Measurements from ENCODE around the gene FCMR.
"Not testable (repeated sequence)": the region's sequence is repeated elsewhere in the genome, so short reads cannot be mapped to it uniquely, and the experiment has no call there.

The FCMR gene

GRCh38 chr1:206949208-206949607, 27.5 kb upstream of the FCMR start:
- DNase-seq, result no peak

DNA sequence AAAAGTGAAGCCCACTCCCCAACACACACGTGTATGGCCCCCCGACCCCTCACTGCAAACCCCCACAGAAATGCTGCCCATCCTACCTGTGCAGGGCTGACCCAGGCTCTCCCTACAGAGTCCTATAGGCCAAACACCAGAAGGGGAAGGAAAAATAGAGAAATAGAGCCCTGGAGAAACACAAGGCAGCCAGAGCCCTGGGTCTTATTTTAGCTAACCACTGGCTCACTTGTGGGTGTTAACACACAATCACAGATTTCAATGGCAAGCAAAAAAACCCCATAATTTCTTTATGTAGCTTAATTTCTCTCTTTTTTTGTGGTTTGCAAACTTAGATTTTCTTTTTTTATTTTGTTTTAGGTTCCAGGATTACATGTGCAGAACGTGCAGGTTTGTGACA, 25.5 kb upstream of the FCMR start:
- no peak for DNase-seq

DNA sequence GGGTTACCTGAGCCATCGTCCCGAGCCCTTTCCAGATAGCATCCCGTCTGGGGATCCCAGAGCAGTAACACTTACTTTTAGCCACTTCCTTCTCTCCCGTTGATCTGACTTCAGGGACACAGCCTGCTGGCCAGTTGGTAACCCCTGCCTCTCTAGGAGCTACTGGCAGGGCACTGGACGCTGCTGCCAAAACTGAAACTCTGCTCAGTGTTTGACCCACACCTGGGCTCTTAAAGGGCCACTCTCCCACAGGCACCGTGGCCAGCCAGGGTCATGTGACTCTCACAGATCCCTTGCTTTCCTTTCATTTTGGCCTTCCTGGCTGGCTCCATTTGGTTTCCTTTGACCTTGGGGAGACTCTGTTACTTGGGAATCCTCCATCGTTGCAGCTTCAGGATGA, 24.5 kb upstream of the FCMR start, which contains the start of gene PIGR:
PIGR (minus strand) TSS at position 206 of the 400 bp plus-strand sequence. CDS start 5,935 bp downstream, outside the sequence.
- no peak for DNase-seq

DNA sequence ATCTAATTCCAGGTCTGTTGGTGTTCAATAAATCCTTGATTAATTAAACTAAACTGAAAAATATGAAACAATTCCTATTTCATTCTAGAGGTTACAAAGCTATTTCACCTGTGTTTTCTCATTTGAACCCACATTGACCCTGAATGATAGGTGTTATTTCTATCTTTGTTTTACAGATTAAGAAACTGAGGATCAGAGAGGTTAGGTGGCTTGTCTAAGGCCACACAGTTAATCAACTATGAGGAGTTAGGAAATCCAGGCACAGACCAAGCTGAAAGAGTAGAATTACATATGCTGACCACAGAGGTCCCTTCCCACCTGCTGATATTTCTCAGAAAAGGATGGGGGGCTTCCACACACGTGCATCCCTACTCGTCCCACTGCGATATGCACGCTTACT, 24.0 kb upstream of the FCMR start:
- no peak for DNase-seq

DNA sequence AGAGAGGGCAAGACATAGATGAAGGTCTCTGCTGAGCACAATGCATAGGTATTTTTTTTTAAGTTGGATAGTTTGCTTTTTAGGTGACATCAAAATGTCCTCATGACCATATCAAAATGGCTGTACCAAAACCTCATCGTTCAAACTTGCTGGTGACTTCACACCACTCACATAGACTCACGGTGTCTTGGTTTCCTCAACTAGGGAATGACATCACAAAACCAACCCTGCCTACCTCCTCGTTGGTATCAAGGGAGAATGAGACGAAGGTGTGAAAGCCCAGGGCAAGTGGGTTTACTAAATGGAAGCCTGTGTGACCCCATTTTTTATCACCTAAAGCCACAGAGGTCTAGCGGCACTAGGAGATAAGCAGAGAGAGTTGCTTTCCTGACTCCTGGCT, 23.0 kb upstream of the FCMR start:
- DNase-seq, result no peak

- DNase-seq, result no peak
These were observed 20.2 kb upstream of the FCMR start for GRCh38 chr1:206941766-206942418.

DNA sequence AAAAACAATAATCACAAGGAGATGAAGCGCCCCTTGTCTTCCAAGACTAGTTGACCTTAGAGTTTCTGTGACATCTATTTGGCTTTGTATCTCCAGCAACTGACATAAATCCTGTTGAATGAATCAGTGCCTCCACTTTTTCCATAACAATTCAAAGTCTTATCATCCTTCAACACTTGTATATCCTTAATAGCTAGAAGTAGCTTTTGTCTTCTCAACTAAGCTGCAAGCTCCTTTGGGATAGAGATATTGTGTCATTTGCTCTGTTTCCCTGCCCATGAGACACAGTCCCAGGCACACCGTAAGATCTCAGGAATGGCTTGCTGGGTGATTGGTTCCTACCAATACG, 18.8 kb upstream of the FCMR start:
- DNase-seq, result no peak

DNA sequence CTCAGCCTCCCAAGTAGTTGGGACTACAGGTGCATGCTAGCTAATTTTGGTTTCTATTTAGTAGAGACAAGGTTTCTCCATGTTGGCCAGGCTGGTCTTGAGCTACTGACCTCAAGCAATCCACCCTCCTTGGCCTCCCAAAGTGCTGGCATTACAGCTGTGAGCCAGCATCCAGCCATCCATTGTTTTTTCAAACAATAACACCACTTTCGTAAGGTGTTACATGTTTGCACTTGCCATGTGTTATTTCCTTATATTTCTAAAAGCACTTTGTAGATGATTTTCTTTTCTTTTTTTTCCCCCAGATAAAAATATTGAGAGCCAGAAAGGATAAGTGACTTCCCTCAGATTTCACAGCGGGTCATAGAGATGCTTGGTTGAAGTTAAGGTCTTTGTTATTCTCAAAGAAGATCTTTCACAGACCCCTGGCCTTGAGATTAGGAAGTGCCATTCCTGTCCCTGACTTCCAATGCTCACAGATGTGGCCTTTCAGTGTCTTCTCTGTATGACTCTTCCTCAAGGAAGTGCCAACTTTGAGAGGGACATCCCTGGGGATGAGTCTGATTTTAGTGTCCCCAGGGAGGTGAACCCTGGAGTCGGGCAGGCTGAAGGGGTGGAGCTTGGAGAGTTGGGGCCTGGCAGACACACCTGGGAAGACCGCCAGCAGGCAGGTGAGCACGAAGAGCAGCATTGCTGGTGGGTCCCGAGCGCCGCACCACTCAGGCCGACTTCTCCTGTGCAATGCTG, 18.3 kb upstream of the FCMR start:
- no peak for DNase-seq

GRCh38 chr1:206939131-206939530, 17.4 kb upstream of the FCMR start:
- no peak for DNase-seq

GRCh38 chr1:206937425-206937824, 15.7 kb upstream of the FCMR start:
- no peak for DNase-seq

DNA sequence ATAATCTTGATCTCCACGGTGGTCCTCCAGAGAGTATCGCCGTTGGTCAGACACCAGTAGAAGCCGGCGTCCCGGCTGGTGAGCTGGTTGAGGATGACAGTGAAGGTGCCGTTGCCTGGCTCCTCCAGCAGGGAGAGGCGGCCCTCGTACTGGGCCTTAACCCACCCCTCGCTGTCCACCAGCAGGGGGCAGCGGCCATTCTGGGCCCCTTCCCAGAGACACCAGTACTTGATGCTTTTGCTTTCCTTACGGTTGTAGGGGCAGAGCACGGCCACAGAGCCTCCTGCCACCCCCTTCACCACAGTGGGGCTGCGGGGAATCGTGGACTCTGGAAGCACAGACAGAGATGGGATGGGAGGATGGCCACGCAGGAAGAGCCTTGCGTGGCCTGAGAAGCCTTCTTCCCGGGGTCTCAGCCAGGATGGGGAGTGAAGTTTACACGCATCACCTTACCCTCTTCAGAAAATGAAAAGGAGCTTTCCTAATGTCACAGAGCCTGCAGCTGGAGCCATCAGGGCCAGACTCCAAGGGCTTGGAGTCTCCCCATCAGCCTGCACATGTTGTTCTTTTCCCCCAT, 13.8 kb upstream of the FCMR start:
- DNase-seq, result no peak

DNA sequence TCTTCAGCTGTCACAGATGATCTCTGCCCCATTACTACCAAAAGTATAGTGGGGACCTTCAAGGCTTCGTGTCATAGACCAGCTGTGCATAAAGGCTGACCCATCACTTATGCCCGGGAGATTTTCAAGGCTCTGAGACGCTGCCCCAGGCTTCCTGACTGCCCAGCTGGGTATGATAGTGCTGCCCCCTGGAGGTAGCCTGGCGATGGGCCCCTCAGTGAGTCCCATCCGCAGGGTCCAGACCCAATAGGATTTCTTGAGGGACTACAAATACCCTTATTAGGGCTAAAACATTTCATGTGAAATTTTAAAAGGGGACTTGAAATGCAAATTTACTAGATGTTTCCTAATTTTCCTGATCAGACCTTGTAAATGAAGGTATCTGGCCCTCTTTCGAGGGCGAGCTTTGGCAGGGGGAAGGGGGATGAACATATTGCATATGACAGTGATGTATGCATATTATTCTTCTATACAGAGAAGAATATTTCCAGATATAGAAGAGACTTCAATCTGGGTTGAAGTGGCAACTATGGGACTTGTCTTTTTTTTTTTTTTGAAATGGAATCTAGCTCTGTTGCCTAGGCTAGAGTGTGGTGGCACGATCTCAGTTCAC, 11.7 kb upstream of the FCMR start:
- DNase-seq, result no peak

DNA sequence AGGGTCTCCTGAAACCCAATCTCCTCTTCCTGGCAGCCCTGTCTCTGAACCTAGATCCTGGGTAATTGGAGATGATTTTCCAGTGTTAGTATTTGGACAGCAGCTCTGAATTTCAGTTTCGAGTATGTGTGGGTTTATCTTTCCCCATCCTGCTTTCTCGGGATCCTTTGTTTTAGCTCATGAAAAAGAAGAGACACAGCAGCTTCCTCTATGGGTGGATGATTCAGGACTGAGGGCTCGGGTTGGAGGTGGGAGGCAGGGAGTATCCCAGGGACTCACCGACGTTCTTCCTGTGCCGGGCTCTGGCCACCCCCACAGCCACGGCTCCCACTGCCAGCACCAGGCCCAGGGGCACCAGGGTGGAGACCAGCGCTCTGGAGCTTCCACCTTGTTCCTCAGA, 10.4 kb upstream of the FCMR start:
- DNase-seq, result no peak

GRCh38 chr1:206931709-206932108, 10.0 kb upstream of the FCMR start:
- no peak for DNase-seq

DNA sequence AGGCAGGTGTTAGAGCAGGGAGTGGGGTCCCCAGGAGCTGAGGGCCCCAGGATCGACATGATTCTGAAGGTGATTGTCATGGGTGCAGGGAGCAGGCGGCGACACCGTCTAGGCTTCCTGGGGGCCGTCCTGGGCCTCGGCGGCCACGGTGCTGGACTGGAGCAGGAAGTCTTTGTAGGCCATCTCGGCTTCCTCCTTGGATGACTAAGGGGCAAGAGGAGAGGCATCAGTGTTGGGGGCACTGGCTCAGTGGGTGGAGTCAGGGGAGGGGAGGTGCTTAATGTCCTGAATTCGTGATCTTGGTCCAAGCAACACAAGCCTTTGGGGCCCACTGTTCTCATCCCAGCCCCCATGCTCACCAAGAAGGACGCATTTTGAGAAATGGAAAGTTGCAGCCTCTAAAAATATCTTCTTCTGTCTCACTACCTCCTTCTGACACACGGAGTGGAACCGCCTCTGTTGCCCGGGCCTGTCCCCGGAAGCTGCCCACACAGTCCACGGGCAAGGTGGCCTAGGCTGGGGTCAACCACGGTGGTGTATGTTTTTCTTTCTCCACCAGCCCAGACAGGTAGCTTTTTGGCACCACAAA, 8.6 kb upstream of the FCMR start:
- DNase-seq, result no peak

- no peak for DNase-seq
These were observed 7.8 kb upstream of the FCMR start for GRCh38 chr1:206929524-206929923.

- no peak for DNase-seq
These were observed 4.5 kb upstream of the FCMR start for GRCh38 chr1:206926286-206926685.

GRCh38 chr1:206925106-206925736, 3.5 kb upstream of the FCMR start:
- DNase-seq, result no peak

GRCh38 chr1:206924592-206925105, 2.9 kb upstream of the FCMR start:
- DNase-seq, result no peak

DNA sequence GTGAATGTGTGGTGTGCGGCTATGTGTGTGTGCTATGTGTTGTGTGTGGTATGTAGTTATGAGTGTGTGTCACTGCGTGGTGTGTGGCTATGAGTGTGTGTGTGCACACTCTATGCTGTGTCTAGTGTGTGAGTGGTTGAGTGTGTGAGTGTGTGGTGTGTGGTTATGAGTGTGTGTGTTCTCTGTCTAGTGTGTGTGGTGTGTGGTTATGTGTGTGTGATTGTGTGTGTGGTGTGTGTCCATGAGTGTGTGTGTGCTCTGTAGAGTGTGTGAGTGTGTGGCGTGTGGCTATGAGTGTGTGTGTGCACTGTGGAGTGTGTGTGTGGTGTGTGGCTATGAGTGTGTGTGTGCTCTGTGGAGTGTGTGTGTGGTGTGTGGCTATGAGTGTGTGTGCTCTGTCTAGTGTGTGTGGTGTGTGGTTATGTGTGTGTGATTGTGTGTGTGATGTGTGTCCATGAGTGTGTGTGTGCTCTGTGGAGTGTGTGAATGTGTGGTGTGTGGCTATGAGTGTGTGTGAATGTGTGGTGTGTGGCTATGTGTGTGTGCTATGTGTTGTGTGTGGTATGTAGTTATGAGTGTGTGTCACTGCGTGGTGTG, 2.3 kb upstream of the FCMR start:
- not testable (repeated sequence) for DNase-seq

DNA sequence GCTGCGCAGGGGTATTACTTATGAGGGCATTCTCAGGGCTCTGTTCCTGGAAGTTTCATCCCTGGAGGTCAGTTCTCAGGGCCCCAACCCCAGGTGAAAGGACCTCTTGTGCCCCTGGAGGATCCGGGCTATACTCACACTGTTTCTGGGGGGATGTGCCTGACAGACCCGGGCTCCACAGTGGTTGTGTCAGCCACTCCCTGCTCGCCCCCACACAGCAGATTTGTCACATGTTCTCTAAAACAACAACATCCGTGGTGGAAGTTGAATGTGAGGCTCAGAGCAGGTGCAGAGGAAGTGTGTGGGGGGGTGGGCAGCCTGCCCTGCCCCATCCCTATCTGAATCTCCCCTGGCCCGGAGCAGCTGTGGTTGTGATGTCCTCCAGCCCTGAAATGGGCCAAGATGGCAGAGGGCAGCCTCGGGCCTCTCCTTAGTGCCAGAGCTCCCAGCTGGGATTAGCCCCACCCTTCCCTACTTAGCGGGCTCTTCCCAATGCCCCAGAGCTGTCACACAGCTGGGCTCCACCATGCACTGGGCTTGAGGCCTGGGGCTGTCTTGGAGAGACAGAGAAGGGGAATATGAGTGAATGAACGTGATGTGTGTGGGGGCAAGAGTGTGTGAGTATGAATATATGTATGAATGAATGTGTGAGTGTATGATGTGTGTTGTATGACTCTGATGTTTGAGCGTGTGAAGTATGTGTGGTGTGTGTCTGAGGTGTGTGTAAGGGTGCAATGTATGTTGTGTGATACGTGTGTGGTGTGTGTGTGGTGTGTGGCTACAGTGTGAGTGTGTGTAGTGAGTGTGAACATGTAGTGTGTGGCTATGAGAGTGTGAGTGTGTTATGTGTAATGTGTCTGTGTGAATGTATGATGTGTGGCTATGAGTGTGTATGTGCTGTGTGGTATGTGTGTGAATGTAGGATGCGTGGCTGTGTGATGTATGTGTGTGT, 1.5 kb upstream of the FCMR start:
- no peak for DNase-seq

Measured in NCI-H1048 (cell line).